SU-DHL-6 (cell line): ENCODE data around the gene CCDC187.

Experiments
- H2AFZ ChIP-seq: fragments of 200-600 bp; sonication (generic); 2 replicates; pipeline ENCODE4 v1.6.1; 2014; ENCODE audit warnings: low read depth, mild to moderate bottlenecking, moderate library complexity, mixed read lengths, antibody characterized with exemption, low read length; ENCODE audit not compliant: severe bottlenecking
- H3F3A ChIP-seq: fragments of 200-600 bp; shearing (Covaris generic); 2 replicates; pipeline ENCODE4 v1.6.0; 2016; ENCODE audit warnings: antibody characterized with exemption, mild to moderate bottlenecking; ENCODE audit not compliant: insufficient read depth
- H3K27ac ChIP-seq: fragments of 200-600 bp; sonication (generic); 2 replicates; pipeline ENCODE4 v1.5.1; 2016; ENCODE audit warnings: low read depth, mild to moderate bottlenecking, low read length, moderate library complexity, mixed read lengths
- H3K27me3 ChIP-seq: fragments of 200-600 bp; sonication (generic), shearing (Covaris generic); 2 replicates; pipeline ENCODE4 v1.6.0; 2014; ENCODE audit warnings: mild to moderate bottlenecking, low read length
- H3K36me3 ChIP-seq: fragments of 200-600 bp; sonication (generic); 2 replicates; pipeline ENCODE4 v1.6.1; 2014; ENCODE audit warnings: mild to moderate bottlenecking, low read length, mixed read lengths
- H3K4me2 ChIP-seq: fragments of 300-600, 200-600 bp; shearing (Covaris generic), sonication (generic); 2 replicates; pipeline ENCODE4 v1.6.0; 2014; ENCODE audit warnings: low read length, low read depth, mild to moderate bottlenecking; ENCODE audit not compliant: poor library complexity, severe bottlenecking
- H3K4me3 ChIP-seq: fragments of 200-600 bp; sonication (generic); 2 replicates; pipeline ENCODE4 v1.5.1; 2014; ENCODE audit warnings: antibody characterized with exemption, low read length, mild to moderate bottlenecking, mixed read lengths; ENCODE audit not compliant: insufficient read depth, poor library complexity, severe bottlenecking
- H3K79me2 ChIP-seq: fragments of 200-600 bp; sonication (generic); 2 replicates; pipeline ENCODE4 v1.6.1; 2014; ENCODE audit warnings: mild to moderate bottlenecking, low read length, moderate library complexity; ENCODE audit not compliant: insufficient read depth
- H3K9ac ChIP-seq: fragments of 200-600 bp; sonication (generic); 2 replicates; pipeline ENCODE4 v1.7.0; 2014; ENCODE audit warnings: mild to moderate bottlenecking, low read length
- H3K9me2 ChIP-seq: fragments of 200-600 bp; sonication (generic); replicated peaks from 2 replicates; pipeline ENCODE4 v1.6.1; 2014; ENCODE audit warnings: low read length; ENCODE audit not compliant: insufficient read depth
- H3K9me3 ChIP-seq: fragments of 200-600 bp; sonication (generic); 2 replicates; pipeline ENCODE4 v1.6.1; 2014; ENCODE audit warnings: low read length, mixed read lengths; ENCODE audit not compliant: insufficient read depth
- H4K20me1 ChIP-seq: fragments of 200-600 bp; sonication (generic); 2 replicates; pipeline ENCODE4 v1.6.1; 2014; ENCODE audit warnings: low read depth, mild to moderate bottlenecking, antibody characterized with exemption, low read length, moderate library complexity, mixed read lengths
- EZH2phosphoT487 ChIP-seq: fragments of 200-600 bp; sonication (generic), shearing (Covaris generic); conservative IDR thresholded peaks from 2 replicates; pipeline ENCODE4 v1.6.1; 2018; ENCODE audit warnings: mild to moderate bottlenecking, antibody characterized with exemption, low read length, moderate library complexity, mixed read lengths
- TF ChIP-seq, protein P1 (sequence below): fragments of 200-600 bp; sonication (generic); IDR thresholded peaks from one replicate; pipeline ENCODE4 v1.5.1; 2017; ENCODE audit warnings: antibody characterized with exemption, mild to moderate bottlenecking, low read length, moderate library complexity; ENCODE audit not compliant: insufficient read depth, poor library complexity, severe bottlenecking

Gene CCDC187

GRCh38 chr9:136345281-136346156, 41.6 kb upstream of the CCDC187 start:
- H3K4me2 ChIP-seq: no peak overlapping the region
- H3K9me3 ChIP-seq: no peaks in the 10 kb centered on the region
- no peak overlapping the region for H2AFZ ChIP-seq
- no peaks in the 10 kb centered on the region for H4K20me1 ChIP-seq
- no peak overlapping the region for H3K27ac ChIP-seq
- no peaks in the 10 kb centered on the region for H3K27me3 ChIP-seq
- H3K36me3 ChIP-seq: no peaks in the 10 kb centered on the region
- no peak overlapping the region for H3K4me3 ChIP-seq
- TF ChIP-seq, protein P1, sequence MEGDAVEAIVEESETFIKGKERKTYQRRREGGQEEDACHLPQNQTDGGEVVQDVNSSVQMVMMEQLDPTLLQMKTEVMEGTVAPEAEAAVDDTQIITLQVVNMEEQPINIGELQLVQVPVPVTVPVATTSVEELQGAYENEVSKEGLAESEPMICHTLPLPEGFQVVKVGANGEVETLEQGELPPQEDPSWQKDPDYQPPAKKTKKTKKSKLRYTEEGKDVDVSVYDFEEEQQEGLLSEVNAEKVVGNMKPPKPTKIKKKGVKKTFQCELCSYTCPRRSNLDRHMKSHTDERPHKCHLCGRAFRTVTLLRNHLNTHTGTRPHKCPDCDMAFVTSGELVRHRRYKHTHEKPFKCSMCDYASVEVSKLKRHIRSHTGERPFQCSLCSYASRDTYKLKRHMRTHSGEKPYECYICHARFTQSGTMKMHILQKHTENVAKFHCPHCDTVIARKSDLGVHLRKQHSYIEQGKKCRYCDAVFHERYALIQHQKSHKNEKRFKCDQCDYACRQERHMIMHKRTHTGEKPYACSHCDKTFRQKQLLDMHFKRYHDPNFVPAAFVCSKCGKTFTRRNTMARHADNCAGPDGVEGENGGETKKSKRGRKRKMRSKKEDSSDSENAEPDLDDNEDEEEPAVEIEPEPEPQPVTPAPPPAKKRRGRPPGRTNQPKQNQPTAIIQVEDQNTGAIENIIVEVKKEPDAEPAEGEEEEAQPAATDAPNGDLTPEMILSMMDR: no peak
- TF ChIP-seq EZH2phosphoT487: no peak
- H3K9ac ChIP-seq: no peak overlapping the region
- H3K9me2 ChIP-seq: no peaks in the 10 kb centered on the region
- H3F3A ChIP-seq: no peaks in the 10 kb centered on the region
- H3K79me2 ChIP-seq: no peaks in the 10 kb centered on the region

DNA sequence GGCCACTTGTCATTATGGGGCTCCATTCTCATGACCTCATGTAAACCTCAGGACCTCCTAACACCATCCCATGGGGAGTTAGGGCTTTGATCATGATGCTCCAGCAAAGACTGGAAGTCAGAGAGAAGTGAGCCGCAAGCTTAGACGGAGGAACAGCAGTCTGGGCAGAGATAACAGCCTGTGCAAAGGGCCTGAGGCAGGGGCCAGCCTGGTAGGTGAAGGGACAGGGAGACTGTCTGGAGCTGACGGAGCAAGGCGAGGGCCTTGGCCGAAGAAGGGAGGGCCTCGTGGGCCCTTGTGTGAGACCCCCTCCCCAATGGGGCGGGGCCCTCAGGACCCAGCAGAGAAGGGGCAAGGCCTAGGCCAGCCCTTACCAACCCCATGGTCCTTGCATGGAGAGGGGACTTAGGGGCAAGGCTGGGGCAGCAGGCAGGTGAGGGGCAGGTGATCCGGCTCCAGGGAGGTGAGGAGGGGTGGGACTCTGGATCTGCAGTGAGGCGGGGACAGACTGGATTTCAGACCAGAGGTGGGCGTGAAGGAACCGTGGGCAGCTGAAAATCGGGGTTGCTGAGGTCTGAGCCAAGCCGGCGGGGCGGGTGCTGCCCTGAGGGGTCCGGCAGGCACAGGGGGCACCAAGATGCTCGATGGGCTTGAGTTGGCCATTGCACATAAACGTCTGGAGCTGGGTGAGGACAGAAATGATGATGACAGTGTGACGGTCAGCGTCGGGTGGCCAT, 40.8 kb upstream of the CCDC187 start:
- Histone ChIP-seq H3K4me3 (no peak overlapping the region), H3F3A (no peaks in the 10 kb centered on the region), H3K79me2 (no peaks in the 10 kb centered on the region), H3K9me3 (no peaks in the 10 kb centered on the region), H3K27ac (no peak overlapping the region), H3K9me2 (no peaks in the 10 kb centered on the region), H3K9ac (no peak overlapping the region), H3K4me2 (no peak overlapping the region), H2AFZ (no peak overlapping the region), H3K36me3 (no peaks in the 10 kb centered on the region), H4K20me1 (no peaks in the 10 kb centered on the region), H3K27me3 (no peaks in the 10 kb centered on the region)
- no peak for TF ChIP-seq EZH2phosphoT487
- TF ChIP-seq, protein P1: no peak

DNA sequence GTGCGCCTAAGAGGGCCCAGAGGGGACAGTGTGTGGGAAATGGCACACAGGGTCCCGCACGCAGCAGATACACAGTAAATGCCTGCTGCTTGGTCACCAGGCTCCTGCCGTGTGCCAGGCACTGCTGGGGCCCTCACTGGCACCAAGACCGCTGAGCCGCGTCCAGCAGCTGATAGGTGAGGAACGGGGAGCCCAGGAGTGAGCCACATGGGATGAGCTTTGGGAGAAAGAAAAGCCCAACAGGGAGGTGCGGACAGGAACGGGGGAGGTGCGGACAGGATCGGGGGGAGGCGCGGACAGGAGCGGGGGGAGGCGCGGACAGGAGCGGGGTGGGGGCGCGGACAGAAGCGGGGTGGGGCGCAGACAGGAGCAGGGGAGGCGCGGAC, 40.0 kb upstream of the CCDC187 start:
- TF ChIP-seq EZH2phosphoT487: no peak
- TF ChIP-seq, protein P1: no peak
- H3K36me3 ChIP-seq: no peaks in the 10 kb centered on the region

More for the DNA sequence above, 40.0 kb upstream of the CCDC187 start:
- Histone ChIP-seq H3K9ac (no peak overlapping the region), H3K27me3 (no peaks in the 10 kb centered on the region), H3K79me2 (no peaks in the 10 kb centered on the region), H3K4me2 (no peak overlapping the region), H3K4me3 (no peak overlapping the region), H3K9me2 (no peaks in the 10 kb centered on the region), H3K27ac (no peak overlapping the region), H3F3A (no peaks in the 10 kb centered on the region), H3K9me3 (no peaks in the 10 kb centered on the region), H2AFZ (no peak overlapping the region), H4K20me1 (no peaks in the 10 kb centered on the region)
